Measurements from ENCODE around the gene SLC66A2. TPM values are rescaled to one million over a fixed set of nuclear protein-coding genes. Genes with fewer than 3 reads are reported as not detected.

Gene SLC66A2
- total RNA-seq, 1 experiment from 2014 or later: 13.0 TPM

- no peak overlapping the region for H2BK120ac ChIP-seq (ENCODE audit: low read depth, low read length, poor library complexity, severe bottlenecking)
- Mint-ChIP-seq H3K4me1 (no peaks in the 10 kb centered on the region), H3K4me3 (no peak overlapping the region), H3K9me3 (no peaks in the 10 kb centered on the region), H3K36me3 (ENCODE audit: insufficient read depth in 1 of 3, low read depth in 3 of 3) (peaks cover 30 to 77% (median 64%) of the 10 kb centered on the region in 3 experiments), H3K27ac (no peak overlapping the region), H3K27me3 (ENCODE audit: low read depth) (no peaks in the 10 kb centered on the region)
- H2BK15ac ChIP-seq (ENCODE audit: low read depth, low read length): no peak overlapping the region
- H3K56ac ChIP-seq (ENCODE audit: insufficient read length, low read depth, low read length): no peak overlapping the region
- H3K79me1 ChIP-seq (ENCODE audit: insufficient read depth, low read depth, low read length, poor library complexity, severe bottlenecking): peaks cover 15% of the 10 kb centered on the region
- no peak for DNase-seq
- no peak overlapping the region for H3K9ac ChIP-seq (ENCODE audit: extremely low read depth, insufficient read length, low read length)
- no peak overlapping the region for H3K14ac ChIP-seq (ENCODE audit: insufficient read depth, low read length)
- H4K8ac ChIP-seq (replicated peaks; ENCODE audit: insufficient read length, low read depth, low read length): no peak overlapping the region
- no peak overlapping the region for H2AFZ ChIP-seq (ENCODE audit: low read length)
- H4K20me1 ChIP-seq (ENCODE audit: control insufficient read depth, insufficient read depth, insufficient read length): no peaks in the 10 kb centered on the region
- no peak overlapping the region for H2BK5ac ChIP-seq (ENCODE audit: insufficient read length, low read length)
- no peak overlapping the region for H2AK5ac ChIP-seq (ENCODE audit: insufficient read length, low read length)
- no peaks in the 10 kb centered on the region for H3K9me3 ChIP-seq (ENCODE audit: control insufficient read depth, low read depth, low read length)
- no peak overlapping the region for H2BK20ac ChIP-seq (ENCODE audit: low read depth, low read length, poor library complexity, severe bottlenecking)
- no peaks in the 10 kb centered on the region for H3K23me2 ChIP-seq (ENCODE audit: insufficient read length, low read depth, low read length, poor library complexity, severe bottlenecking)
- H2BK12ac ChIP-seq (ENCODE audit: insufficient read length, low read depth, low read length): no peak overlapping the region
- no peak overlapping the region for H3K18ac ChIP-seq (ENCODE audit: insufficient read length, low read depth, low read length)
- no peak overlapping the region for H3K4ac ChIP-seq (ENCODE audit: low read depth, low read length)
- H3K4me1 ChIP-seq (ENCODE audit: insufficient read depth, low read length): no peaks in the 10 kb centered on the region
- no peaks in the 10 kb centered on the region for H3K27me3 ChIP-seq (ENCODE audit: insufficient read depth, low read length)
- no peak overlapping the region for H4K91ac ChIP-seq (ENCODE audit: insufficient read length, low read depth, low read length)
- WGBS (ENCODE audit: extremely low coverage, insufficient read length, low lambda C conversion rate): no CpG with 5 or more reads among the region's 16 CpGs
- H3K23ac ChIP-seq (ENCODE audit: insufficient read length, low read depth, low read length): no peak overlapping the region
- no peak overlapping the region for H3K4me2 ChIP-seq (ENCODE audit: insufficient read depth, insufficient read length, low read length)
- peaks cover 17% of the 10 kb centered on the region; the same call in 1 of the 2 replicates for H3K79me2 ChIP-seq (ENCODE audit: insufficient read depth, low read length)
- TF ChIP-seq CTCF (conservative IDR thresholded peaks at IDR 0.05): no peak
- H3K27ac ChIP-seq (ENCODE audit: insufficient read length, low read depth, low read length): no peak overlapping the region
- no peak overlapping the region for H3T11ph ChIP-seq (ENCODE audit: low read length)
- no peak overlapping the region for H4K5ac ChIP-seq (ENCODE audit: insufficient read length, low read depth, low read length)
Observed at GRCh38 chr18:79973517-79973916, 22.1 kb upstream of the SLC66A2 start.
